ENCODE measurements around the gene PUS3.

The PUS3 gene

DNA sequence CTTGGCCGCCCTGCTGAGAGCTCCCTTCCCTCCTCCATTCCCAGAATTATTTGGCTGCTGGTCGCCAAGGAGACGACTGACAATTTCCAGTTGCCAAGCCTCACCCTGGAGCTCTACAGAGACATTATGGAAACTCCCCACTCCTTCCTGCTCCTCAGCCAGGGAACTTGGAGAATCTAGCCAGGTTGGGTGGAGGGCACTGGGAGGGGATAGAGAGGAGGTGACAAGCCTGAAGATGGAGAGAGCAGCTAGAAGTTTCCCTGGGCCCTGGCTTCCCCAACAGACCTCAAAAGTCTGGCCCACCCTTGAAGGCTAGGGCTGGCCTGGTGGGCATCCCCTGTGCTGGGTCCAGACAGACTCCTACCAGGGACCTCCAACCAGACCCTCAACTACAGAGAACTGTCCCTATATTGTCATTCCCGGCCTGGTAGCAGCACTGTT is 36.1 kb upstream of the PUS3 start:
- no peak overlapping the region for H3K4me3 ChIP-seq (ENCODE audit: low read depth, low read length)
- no peak for TF ChIP-seq CTCF (IDR thresholded peaks at IDR 0.05; ENCODE audit: low read depth, low read length)

DNA sequence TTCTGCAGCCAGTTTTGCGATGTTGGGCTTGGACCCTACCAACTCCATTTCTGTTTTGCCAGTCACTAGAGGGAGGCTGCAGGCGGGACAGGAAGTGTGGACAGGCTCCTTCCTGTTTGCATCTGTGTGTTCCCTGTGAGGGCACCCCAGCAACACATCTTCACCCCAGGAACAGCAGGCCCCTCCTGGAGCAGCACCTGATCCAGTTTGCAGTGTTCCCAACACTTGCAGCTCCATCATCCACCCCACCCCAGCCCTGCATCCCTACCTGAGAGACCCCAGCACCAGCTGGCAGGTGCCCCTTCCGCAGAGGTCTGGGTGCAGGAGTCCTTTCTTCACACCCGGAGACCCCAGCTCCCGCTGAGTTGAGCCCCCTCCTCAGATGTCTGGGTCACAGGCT is 35.4 kb upstream of the PUS3 start:
- TF ChIP-seq CTCF (IDR thresholded peaks at IDR 0.05; ENCODE audit: low read depth, low read length), result no peak
- H3K4me3 ChIP-seq (ENCODE audit: low read depth, low read length), result no peak overlapping the region

- no peak overlapping the region for H3K4me3 ChIP-seq (ENCODE audit: low read depth, low read length)
- TF ChIP-seq CTCF (IDR thresholded peaks at IDR 0.05; ENCODE audit: low read depth, low read length), result no peak
Observed at GRCh38 chr11:125935618-125936199, 32.7 kb upstream of the PUS3 start.

DNA sequence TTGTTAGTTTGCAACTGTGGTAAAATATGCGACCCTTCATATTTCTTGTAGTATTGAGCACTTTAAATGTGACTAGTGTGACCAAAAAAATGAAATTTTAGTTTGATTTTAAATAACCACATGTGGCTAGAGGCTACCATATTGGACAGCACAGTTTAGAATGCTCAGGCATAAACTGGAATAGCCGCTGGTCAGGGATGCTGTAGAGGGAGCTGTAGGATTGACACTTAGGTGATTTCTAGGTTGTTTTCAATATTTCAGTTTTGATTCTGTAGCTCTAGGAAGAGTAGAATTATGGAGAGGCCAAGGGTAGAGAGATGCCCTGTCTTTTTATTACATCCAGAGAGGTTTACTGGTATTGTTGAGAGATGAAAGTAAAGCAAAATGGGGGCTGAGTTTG is 32.0 kb upstream of the PUS3 start:
- no peak overlapping the region for H3K4me3 ChIP-seq (ENCODE audit: low read depth, low read length)
- no peak for TF ChIP-seq CTCF (IDR thresholded peaks at IDR 0.05; ENCODE audit: low read depth, low read length)

DNA sequence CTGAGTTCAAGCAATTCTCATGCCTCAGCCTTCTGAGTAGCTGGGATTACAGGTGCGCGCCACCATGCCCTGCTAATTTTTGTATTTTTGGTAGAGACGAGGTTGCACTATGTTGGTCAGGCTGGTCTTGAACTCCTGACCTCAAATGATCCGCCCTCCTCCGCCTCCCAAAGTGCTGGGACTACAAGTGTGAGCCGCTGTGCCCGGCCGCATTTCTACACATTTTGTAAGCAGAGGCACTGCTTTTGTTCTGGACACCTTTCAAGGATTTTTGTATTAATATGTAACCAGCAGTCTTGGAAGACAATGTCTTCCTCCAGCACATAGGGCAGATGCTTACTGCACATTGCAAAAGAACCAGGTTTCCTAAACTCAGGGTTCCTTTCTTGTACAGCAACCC is 31.5 kb upstream of the PUS3 start:
- TF ChIP-seq CTCF (IDR thresholded peaks at IDR 0.05; ENCODE audit: low read depth, low read length), result no peak
- no peak overlapping the region for H3K4me3 ChIP-seq (ENCODE audit: low read depth, low read length)

DNA sequence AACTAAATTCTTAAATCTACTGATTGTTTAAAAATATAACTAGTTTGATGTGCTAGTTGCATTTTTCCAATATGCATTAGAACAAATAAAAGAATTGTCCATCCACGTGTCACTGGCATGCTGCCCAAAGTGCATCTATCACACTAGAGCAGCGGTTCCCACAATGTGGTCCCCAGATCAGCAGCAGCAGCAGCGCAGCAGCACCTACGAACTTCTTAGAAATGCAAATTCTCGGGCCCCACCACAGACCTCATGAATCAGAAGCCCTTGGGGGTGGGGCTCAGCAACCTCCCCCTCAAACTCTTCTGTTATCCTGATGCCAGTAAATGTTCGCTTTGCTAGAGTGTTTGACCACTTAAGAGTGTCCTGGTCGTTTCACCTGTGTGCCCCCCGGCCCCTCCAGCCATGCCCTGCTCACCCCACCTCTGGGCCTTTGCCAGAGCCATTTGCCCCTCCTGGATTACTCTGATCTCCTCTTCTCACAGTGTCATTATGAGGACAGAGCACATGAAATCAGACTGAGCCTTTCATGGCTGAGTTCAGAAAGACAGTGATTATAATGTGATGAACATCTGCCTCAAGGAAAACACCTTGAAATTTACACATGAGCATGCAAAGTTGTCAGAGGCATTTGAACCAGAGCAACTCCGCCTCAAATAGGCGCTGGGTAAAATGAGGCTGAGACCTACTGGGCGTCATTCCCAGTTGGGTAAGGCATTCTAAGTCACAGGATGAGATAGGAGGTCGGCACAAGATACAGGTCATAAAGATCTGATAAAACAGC is 30.2 kb upstream of the PUS3 start:
- no peak for TF ChIP-seq CTCF (IDR thresholded peaks at IDR 0.05; ENCODE audit: low read depth, low read length)
- H3K4me3 ChIP-seq (ENCODE audit: low read depth, low read length), result no peak overlapping the region

GRCh38 chr11:125932301-125932700 is 29.3 kb upstream of the PUS3 start:
- no peak for TF ChIP-seq CTCF (IDR thresholded peaks at IDR 0.05; ENCODE audit: low read depth, low read length)
- H3K4me3 ChIP-seq (ENCODE audit: low read depth, low read length), result no peak overlapping the region

Measured in WI38 (cell line).